Trophoblast cell (in vitro differentiated cells and primary cell): ENCODE measurements around the gene RIN3.

Source experiments
- DNase-seq, 2 donors: peaks; one replicate each; pipeline ENCODE4 v3.0.0-alpha.2; 2016
- H2AFZ ChIP-seq: 2 replicates; pipeline ENCODE4 v1.6.1; 2013; ENCODE audit warnings: low read length, moderate library complexity, mild to moderate bottlenecking; ENCODE audit not compliant: insufficient read depth, poor library complexity
- H2AK5ac ChIP-seq: 2 replicates; pipeline ENCODE4 v1.6.1; 2013; ENCODE audit warnings: mild to moderate bottlenecking, low read length
- H2BK120ac ChIP-seq: 2 replicates; pipeline ENCODE4 v1.6.1; 2013; ENCODE audit warnings: low read length, mild to moderate bottlenecking, moderate library complexity; ENCODE audit not compliant: insufficient read depth, poor library complexity
- H2BK12ac ChIP-seq: 2 replicates; pipeline ENCODE4 v1.6.1; 2013; ENCODE audit warnings: mild to moderate bottlenecking, low read length, moderate library complexity
- H2BK5ac ChIP-seq: 2 replicates; pipeline ENCODE4 v1.6.1; 2013; ENCODE audit warnings: low read length, low read depth, moderate library complexity, mild to moderate bottlenecking; ENCODE audit not compliant: poor library complexity
- H3K14ac ChIP-seq: 2 replicates; pipeline ENCODE4 v1.6.1; 2013; ENCODE audit warnings: mild to moderate bottlenecking, low read length
- H3K18ac ChIP-seq: 2 replicates; pipeline ENCODE4 v1.6.1; 2013; ENCODE audit warnings: mild to moderate bottlenecking, low read length
- H3K23ac ChIP-seq: 2 replicates; pipeline ENCODE4 v1.6.1; 2013; ENCODE audit warnings: low read length
- H3K27ac ChIP-seq: 2 replicates; pipeline ENCODE4 v1.5.1; 2013; ENCODE audit warnings: low read depth, mild to moderate bottlenecking, inconsistent platforms, low read length, moderate library complexity
- H3K27me3 ChIP-seq: 2 replicates; pipeline ENCODE4 v1.6.1; 2013; ENCODE audit warnings: inconsistent platforms, mild to moderate bottlenecking, low read length, moderate library complexity; ENCODE audit not compliant: insufficient read depth
- H3K36me3 ChIP-seq, 2 experiments: 1 replicate in 1 of 2; 2 replicates in 1 of 2; pipeline ENCODE4 v1.6.1; 2013; ENCODE audit warnings: low read length in 2 of 2, mild to moderate bottlenecking in 2 of 2, moderate library complexity in 1 of 2; ENCODE audit not compliant: insufficient read depth in 2 of 2, control insufficient read depth in 1 of 2
- H3K4ac ChIP-seq: 2 replicates; pipeline ENCODE4 v1.6.1; 2013; ENCODE audit warnings: low read depth, mild to moderate bottlenecking, low read length, moderate library complexity
- H3K4me1 ChIP-seq, 2 experiments: 1 replicate in 1 of 2; 2 replicates in 1 of 2; pipeline ENCODE4 v1.6.1; 2013; ENCODE audit warnings: low read length in 2 of 2, mild to moderate bottlenecking in 2 of 2, moderate library complexity in 1 of 2; ENCODE audit not compliant: insufficient read depth in 2 of 2, control insufficient read depth in 1 of 2
- H3K4me2 ChIP-seq: 2 replicates; pipeline ENCODE4 v1.6.1; 2013; ENCODE audit warnings: inconsistent platforms, mild to moderate bottlenecking, low read length, moderate library complexity
- H3K4me3 ChIP-seq: 2 replicates; pipeline ENCODE4 v1.5.1; 2013; ENCODE audit warnings: mild to moderate bottlenecking, low read depth, low read length, inconsistent platforms
- H3K79me1 ChIP-seq: one replicate; pipeline ENCODE4 v1.6.1; 2013; ENCODE audit warnings: low read length
- H3K79me2 ChIP-seq: 2 replicates; pipeline ENCODE4 v1.6.1; 2013; ENCODE audit warnings: low read length, mild to moderate bottlenecking; ENCODE audit not compliant: control insufficient read depth, insufficient read depth, poor library complexity
- H3K9ac ChIP-seq: 2 replicates; pipeline ENCODE4 v1.6.1; 2013; ENCODE audit warnings: mild to moderate bottlenecking, low read length
- H3K9me3 ChIP-seq: 2 replicates; pipeline ENCODE4 v1.6.1; 2013; ENCODE audit warnings: low read depth, mild to moderate bottlenecking, control low read depth, inconsistent platforms, low read length; ENCODE audit not compliant: insufficient read depth
- H4K12ac ChIP-seq: 2 replicates; pipeline ENCODE4 v1.6.1; 2013; ENCODE audit warnings: low read depth, mild to moderate bottlenecking, low read length, moderate library complexity
- H4K8ac ChIP-seq: 2 replicates; pipeline ENCODE4 v1.6.1; 2013; ENCODE audit warnings: low read depth, mild to moderate bottlenecking, low read length, moderate library complexity
- H4K91ac ChIP-seq: one replicate; pipeline ENCODE4 v1.6.1; 2013; ENCODE audit warnings: low read depth, mild to moderate bottlenecking, low read length, moderate library complexity
- WGBS: extraction: QIAGEN DNeasy Blood & Tissue Kit; methylation state at CpG from one replicate; pipeline ENCODE4 v1.1.7; 2013; ENCODE audit warnings: missing lambda C conversion rate; ENCODE audit not compliant: insufficient read length, insufficient coverage; ENCODE audit errors: extremely low coverage; 5-methylcytosine and 5-hydroxymethylcytosine counted together

RIN3 gene

GRCh38 chr14:92632546-92633273, 119.1 kb downstream of the RIN3 start:
- H2BK5ac ChIP-seq = no peak overlapping the region
- H3K23ac ChIP-seq = no peak overlapping the region
- no peak overlapping the region for H2AFZ ChIP-seq
- DNase-seq = no peak
- H2AK5ac ChIP-seq = no peak overlapping the region
- no peak overlapping the region for H3K14ac ChIP-seq
- no peaks in the 10 kb centered on the region for H3K79me1 ChIP-seq
- no peak overlapping the region for H3K18ac ChIP-seq
- no peaks in the 10 kb centered on the region for H3K27me3 ChIP-seq
- H4K12ac ChIP-seq = no peak overlapping the region
- H3K36me3 ChIP-seq = peaks cover 0 to 2% of the 10 kb centered on the region in 2 experiments
- H3K79me2 ChIP-seq = no peaks in the 10 kb centered on the region
- H4K8ac ChIP-seq = no peak overlapping the region
- H4K91ac ChIP-seq = no peak overlapping the region
- no peak overlapping the region for H2BK120ac ChIP-seq
- no peak overlapping the region for H3K9ac ChIP-seq
- no peak overlapping the region for H3K27ac ChIP-seq
- no peaks in the 10 kb centered on the region for H3K9me3 ChIP-seq
- no CpG with 5 or more reads among the region's 15 CpGs for WGBS
- H2BK12ac ChIP-seq = no peak overlapping the region
- H3K4ac ChIP-seq = no peak overlapping the region
- no peak overlapping the region for H3K4me3 ChIP-seq
- H3K4me1 ChIP-seq = no peaks in the 10 kb centered on the region
- no peak overlapping the region for H3K4me2 ChIP-seq

GRCh38 chr14:92633274-92633616, 119.7 kb downstream of the RIN3 start:
- no peak overlapping the region for H3K9ac ChIP-seq
- no peak overlapping the region for H2AFZ ChIP-seq
- no peaks in the 10 kb centered on the region for H3K27me3 ChIP-seq
- no peak overlapping the region for H4K91ac ChIP-seq
- no peaks in the 10 kb centered on the region for H3K9me3 ChIP-seq
- DNase-seq = no peak
- no peak overlapping the region for H4K12ac ChIP-seq
- no peak overlapping the region for H3K18ac ChIP-seq
- H3K4me2 ChIP-seq = no peak overlapping the region
- no peaks in the 10 kb centered on the region for H3K79me1 ChIP-seq
- no peaks in the 10 kb centered on the region for H3K4me1 ChIP-seq
- no peak overlapping the region for H2BK120ac ChIP-seq
- no peak overlapping the region for H3K27ac ChIP-seq
- H4K8ac ChIP-seq = no peak overlapping the region
- H2BK12ac ChIP-seq = no peak overlapping the region
- H3K36me3 ChIP-seq = no peaks in the 10 kb centered on the region
- H3K14ac ChIP-seq = no peak overlapping the region
- no peak overlapping the region for H3K4me3 ChIP-seq
- no peak overlapping the region for H2BK5ac ChIP-seq
- no CpG with 5 or more reads among the region's 5 CpGs for WGBS
- no peak overlapping the region for H3K23ac ChIP-seq
- H2AK5ac ChIP-seq = no peak overlapping the region
- no peak overlapping the region for H3K4ac ChIP-seq
- H3K79me2 ChIP-seq = no peaks in the 10 kb centered on the region

- no peak overlapping the region for H2AFZ ChIP-seq
- no peaks in the 10 kb centered on the region for H3K79me2 ChIP-seq
- H3K27me3 ChIP-seq = no peaks in the 10 kb centered on the region
- no peak overlapping the region for H3K23ac ChIP-seq
- no peak overlapping the region for H3K9ac ChIP-seq
- no peak overlapping the region for H3K4me3 ChIP-seq
- H3K4me2 ChIP-seq = no peak overlapping the region
- no peak overlapping the region for H3K18ac ChIP-seq
- H4K12ac ChIP-seq = no peak overlapping the region
- H4K8ac ChIP-seq = no peak overlapping the region
- no peaks in the 10 kb centered on the region for H3K9me3 ChIP-seq
- no peaks in the 10 kb centered on the region for H3K79me1 ChIP-seq
- H4K91ac ChIP-seq = no peak overlapping the region
- H3K27ac ChIP-seq = no peak overlapping the region
- H2BK12ac ChIP-seq = no peak overlapping the region
- no peak overlapping the region for H2BK120ac ChIP-seq
- DNase-seq = no peak
- H3K4ac ChIP-seq = no peak overlapping the region
- H2AK5ac ChIP-seq = no peak overlapping the region
- H2BK5ac ChIP-seq = no peak overlapping the region
- no peaks in the 10 kb centered on the region for H3K4me1 ChIP-seq
- H3K36me3 ChIP-seq = no peaks in the 10 kb centered on the region
- H3K14ac ChIP-seq = no peak overlapping the region
These were observed 120.1 kb downstream of the RIN3 start for GRCh38 chr14:92633724-92634123.

- no peaks in the 10 kb centered on the region for H3K4me1 ChIP-seq
- no peak overlapping the region for H3K14ac ChIP-seq
- no peak overlapping the region for H3K9ac ChIP-seq
- no CpG with 5 or more reads among the region's 4 CpGs for WGBS
- H2AFZ ChIP-seq = no peak overlapping the region
- H3K4me3 ChIP-seq = no peak overlapping the region
- no peak overlapping the region for H3K23ac ChIP-seq
- DNase-seq = no peak
- H2BK12ac ChIP-seq = no peak overlapping the region
- no peak overlapping the region for H4K8ac ChIP-seq
- no peaks in the 10 kb centered on the region for H3K79me2 ChIP-seq
- H2BK5ac ChIP-seq = no peak overlapping the region
- no peaks in the 10 kb centered on the region for H3K27me3 ChIP-seq
- no peak overlapping the region for H3K4me2 ChIP-seq
- no peaks in the 10 kb centered on the region for H3K79me1 ChIP-seq
- H3K9me3 ChIP-seq = no peaks in the 10 kb centered on the region
- no peak overlapping the region for H3K4ac ChIP-seq
- no peak overlapping the region for H2AK5ac ChIP-seq
- no peak overlapping the region for H3K27ac ChIP-seq
- H4K91ac ChIP-seq = no peak overlapping the region
- H3K18ac ChIP-seq = no peak overlapping the region
- no peak overlapping the region for H4K12ac ChIP-seq
- no peak overlapping the region for H2BK120ac ChIP-seq
- H3K36me3 ChIP-seq = no peaks in the 10 kb centered on the region
These were observed 121.5 kb downstream of the RIN3 start for GRCh38 chr14:92635031-92635430.
